ENCODE data around the gene ZBTB47.

Gene ZBTB47

DNA sequence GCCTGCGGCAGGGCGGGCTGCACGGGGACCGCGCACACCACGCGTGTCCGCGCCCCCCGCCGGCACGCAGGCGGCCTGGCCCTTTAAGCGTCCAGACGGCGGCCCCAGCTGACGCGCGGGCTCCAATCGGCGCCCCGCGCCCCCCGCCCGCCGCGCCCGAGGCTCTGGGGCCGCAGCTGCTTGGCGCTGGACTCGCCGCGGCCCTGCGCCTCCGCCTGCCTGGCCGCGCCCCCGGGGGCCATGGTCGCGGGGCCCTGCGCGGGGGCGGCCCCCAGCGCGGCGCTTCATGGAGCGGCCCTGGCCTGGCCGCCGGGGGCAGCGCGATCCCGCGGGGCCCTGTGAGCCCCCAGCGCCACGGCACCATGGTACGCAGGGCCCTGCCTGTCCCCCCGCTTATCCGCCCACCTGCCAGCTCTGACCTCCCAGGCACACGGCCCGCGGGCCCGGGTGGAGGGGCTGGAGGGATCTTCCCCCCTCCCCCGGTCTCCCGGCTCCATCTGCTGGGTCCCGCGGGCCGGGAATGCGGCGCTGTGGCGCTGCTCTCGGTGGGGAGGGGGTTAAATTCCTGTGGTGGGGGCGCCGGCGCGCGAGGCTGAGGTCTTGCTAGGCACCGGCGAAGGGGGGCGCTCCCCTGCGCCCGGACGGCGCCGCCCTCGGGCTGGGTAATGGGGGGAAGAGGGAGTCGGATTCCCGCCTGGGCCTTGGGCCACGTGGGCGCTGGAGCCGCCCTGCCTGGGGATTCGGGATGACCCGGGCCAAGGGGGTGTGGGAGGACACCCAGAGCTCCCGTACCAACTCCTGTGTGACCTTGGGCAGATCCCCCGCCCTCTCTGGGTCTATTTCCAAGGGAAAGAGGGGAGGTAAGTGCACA is 1.1 kb downstream of the ZBTB47 start:
- no peak for DNase-seq

DNA sequence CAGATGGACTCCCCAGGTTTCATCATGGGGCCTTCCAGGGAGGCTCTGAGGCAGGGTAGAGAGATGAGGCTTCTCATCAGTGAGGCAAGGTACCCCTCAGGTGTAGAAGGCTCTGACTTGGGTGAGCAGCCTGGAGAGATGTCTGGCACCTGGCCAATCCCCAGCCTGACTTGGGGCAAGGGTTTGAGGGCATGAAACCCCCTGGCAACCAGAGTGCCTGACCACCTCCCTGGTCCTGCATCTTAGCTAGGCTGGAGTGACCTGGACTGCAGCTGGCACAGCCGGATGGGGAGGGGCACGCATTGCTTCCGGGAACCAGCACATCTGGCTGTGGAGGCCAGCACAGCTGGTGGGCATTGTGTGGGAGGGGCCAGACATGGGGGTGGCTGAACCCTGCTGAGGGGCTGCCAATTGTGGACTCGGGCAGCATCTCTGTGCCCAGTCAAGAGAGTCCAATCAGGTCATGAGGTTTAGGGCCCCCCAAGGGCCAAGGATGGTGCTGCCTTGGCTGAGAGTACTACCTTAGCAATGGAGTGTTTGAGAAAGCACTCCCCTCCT is 1.9 kb downstream of the ZBTB47 start:
- no peak for DNase-seq

DNA sequence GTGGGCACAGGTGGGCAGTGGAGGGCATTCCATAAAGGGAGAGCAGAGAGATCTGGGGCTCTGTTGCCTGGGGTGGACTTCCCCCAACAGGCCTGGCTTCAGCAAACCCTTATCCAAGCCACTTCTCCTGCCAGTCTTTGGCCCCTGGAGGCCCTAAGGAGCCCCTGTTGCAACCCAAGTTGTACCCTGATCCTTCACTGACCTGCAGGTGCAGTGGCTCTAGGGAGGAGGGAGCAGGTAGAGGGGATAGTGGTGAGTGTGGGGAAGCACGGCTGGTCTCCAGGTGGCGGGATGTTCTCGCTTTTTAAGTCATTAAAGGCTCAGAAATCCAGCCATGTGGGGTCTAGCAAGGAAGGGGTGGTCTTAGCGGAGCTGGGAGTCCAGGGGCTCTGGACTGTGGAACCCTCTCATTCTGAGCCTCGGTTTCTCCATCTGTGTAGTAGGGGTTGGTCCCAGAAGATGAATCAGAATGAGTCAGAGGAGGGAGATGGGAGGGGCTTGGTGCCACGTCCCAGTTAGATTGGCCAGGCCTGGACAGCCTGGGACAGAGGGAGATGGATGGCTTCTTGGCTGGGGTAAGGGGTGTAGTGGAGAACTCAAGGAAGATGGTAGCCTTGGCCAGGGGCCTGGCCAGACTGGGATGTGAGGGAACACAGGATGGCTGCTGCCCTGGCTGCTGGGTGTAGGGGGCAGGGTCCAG is 2.6 kb downstream of the ZBTB47 start:
- no peak for DNase-seq

DNA sequence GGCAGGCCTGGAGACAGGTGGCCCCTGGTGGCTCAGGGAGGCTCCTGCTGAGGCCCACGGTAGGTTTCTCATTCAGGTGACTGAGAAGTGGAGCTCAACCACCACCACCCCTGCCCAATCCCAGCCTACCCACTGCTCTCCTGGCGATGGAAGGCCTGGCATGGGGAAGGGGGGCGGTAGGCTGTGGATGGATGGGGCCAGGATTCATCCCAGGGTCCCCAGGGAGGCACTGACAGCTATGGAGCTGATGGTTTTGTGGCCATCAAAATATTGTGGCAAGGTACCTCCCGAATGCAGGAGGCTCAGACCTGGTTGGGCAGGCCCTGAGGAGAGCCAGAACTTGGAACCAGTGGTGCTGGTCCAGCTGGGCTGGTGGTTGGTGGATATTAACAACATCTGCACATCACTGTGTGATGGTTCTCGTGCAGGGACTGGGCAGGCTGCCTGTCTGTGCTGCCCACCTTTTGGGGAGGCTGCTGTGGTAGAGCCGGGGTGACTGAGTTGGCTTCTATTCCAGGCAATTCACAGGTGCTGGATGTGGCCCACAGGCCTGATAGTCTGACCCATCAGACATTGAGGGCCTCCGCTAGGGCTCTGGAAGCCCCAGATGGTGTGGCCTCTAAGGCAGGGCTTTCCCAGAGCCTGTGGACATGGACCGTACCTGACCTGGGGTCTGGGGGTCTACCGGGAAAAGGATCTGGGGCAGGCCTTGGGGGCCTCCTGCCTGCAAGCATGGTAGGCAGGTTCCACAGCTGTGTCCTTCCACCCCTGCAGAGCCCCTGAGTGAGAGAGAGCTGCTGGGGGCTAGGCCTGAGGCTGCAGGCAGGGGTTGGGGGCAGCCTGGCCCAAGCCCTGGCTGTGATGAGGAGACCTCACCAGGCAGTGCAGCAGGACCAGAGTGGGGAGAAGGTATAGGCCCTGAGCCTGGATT is 3.4 kb downstream of the ZBTB47 start:
- DNase-seq = no peak

DNA sequence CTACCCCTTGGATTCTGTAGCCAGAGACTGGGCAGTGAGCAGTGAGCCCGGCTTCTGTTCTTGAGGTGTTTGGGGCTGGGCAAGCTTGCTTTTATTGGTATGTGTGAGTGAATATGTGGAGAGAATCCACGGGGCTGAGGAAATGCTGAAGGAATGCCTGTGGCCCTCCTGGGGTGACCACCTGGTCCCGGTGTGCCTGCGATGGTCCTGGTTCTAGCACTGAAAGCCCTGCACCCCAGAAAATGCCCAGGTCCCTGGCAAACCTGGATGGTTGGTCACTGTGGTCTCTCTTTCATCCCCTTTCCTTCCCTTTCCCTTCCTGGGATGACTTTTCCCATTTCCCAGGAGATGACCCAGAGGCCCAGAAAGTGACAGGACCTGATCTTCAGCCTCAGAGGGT is 4.2 kb downstream of the ZBTB47 start:
- no peak for DNase-seq

DNA sequence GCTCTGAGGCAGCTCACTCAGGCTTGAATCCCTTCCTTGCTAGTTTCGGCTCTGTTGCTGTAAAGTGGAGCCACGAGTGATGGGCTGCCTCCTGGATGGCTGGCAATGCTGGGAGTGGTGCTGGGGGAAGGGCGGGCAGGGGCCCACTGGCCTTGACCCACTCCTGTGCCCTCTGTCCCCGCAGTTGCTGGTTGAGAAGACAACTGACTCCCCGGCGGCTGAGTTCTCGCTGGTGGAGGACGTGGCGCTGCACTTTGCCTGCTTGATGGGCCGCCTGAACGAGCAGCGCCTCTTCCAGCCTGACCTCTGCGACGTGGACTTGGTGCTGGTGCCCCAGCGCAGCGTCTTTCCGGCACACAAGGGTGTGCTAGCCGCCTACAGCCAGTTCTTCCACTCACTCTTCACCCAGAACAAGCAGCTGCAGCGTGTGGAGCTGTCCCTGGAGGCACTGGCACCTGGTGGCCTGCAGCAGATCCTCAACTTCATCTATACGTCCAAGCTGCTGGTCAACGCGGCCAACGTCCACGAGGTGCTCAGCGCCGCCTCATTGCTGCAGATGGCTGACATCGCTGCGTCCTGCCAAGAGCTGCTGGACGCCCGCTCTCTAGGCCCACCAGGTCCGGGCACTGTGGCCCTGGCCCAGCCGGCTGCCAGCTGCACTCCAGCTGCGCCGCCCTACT is 4.7 kb downstream of the ZBTB47 start:
- DNase-seq = no peak

DNA sequence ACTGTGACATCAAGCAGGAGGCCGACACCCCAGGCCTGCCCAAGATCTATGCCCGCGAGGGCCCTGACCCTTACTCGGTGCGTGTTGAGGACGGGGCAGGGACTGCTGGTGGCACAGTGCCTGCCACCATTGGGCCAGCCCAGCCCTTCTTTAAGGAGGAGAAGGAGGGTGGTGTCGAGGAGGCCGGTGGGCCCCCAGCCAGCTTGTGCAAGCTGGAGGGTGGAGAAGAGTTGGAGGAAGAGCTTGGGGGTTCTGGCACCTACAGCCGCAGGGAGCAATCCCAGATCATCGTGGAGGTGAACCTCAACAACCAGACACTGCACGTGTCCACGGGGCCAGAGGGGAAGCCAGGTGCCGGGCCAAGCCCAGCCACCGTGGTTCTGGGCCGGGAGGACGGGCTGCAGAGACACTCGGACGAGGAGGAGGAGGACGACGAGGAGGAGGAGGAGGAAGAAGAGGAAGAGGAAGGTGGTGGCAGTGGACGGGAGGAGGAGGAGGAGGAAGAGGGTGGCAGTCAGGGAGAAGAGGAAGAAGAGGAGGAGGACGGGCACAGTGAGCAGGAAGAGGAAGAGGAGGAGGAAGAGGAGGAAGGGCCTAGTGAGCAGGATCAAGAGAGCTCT is 5.4 kb downstream of the ZBTB47 start:
- no peak for DNase-seq

DNA sequence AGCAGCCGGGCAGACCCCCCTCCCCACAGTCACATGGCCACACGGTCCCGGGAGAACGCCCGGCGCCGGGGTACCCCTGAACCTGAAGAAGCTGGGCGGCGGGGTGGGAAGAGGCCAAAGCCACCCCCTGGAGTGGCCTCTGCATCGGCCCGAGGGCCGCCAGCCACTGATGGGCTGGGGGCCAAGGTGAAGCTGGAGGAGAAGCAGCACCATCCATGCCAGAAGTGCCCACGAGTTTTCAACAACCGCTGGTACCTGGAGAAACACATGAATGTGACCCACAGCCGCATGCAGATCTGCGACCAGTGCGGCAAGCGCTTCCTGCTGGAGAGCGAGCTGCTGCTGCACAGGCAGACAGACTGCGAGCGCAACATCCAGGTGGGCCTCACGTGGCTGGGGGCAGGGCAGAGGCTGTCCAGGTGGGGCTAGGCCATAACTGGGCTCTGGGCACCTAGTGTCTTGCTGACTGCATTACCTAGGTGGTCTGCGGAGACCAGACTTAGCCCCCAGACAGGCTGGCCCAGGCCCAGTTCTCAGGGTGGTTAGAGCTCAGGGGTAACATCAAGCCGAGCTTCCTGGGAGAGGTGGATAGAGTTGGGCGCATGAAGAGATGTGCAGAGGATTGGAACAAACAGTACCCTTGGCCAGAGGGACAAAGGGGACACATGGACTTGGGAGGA is 6.1 kb downstream of the ZBTB47 start:
- DNase-seq = no peak

DNA sequence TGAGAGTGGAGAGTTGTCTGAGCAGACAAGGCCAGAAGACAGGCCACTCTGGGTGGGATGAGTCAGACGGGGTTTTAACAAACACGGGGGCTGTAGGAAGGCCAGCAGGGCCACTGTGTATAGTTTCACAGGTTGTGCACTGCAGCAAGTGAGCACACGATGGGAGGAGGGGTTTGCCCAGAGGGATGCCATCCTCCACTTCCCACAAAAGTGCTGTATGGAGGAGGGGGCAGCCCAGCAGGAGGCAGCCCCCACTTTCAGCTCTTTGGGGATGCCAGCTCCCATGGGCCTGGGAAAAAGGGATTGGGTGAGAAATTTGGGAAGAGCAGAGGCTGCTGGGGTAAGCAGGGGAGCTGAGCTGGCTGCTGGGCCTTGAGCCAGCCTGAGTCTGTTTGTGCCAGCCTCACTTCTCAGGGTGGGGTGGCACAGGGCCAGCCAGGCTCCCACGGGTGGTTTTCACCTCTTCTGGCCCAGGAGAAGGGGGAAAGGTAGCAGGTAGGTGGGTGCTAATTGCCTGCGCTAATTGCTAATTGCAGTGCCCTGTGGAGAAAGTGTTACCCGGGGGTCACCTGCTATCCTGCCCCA is 6.7 kb downstream of the ZBTB47 start:
- no peak for DNase-seq

DNA sequence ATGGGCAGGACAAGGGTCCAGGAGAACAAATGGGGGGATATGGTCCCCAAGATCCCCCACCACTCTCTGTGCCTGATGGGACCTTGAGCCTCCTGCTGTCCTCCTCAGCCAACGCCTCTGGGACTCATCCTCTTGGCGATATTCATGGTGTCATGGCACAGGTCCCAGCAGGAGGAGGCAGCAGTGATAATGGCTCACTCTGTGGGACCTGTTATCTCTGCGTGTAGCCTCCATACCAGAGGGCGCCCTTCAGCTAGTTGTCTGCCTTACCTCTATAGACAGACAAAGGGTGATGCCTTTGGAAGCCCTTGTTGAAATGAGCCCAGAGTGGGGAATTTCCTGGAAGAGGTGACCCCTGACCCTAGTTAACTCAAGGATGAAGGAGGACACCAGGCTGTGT is 7.4 kb downstream of the ZBTB47 start:
- DNase-seq = no peak

DNA sequence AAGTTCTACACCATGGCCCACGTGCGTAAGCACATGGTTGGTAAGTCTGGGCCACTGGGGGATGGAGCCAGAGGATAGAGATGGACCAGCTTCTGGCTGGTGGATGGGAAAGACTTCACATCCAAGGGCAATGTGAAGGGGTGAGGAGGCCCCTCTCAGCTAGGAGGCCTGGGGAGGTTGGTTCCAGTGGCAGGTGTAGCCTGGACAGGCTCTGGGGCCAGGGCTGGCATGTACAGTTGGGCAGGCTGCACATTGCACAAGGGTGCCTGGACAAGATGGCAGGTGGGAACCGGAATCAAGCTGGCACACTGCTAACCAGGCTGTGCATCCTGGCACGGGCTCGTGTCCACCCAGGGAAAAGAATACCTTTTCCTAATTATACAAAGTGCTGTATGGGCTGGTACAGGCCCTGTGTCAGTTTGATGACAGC is 8.1 kb downstream of the ZBTB47 start:
- DNase-seq = no peak

DNA sequence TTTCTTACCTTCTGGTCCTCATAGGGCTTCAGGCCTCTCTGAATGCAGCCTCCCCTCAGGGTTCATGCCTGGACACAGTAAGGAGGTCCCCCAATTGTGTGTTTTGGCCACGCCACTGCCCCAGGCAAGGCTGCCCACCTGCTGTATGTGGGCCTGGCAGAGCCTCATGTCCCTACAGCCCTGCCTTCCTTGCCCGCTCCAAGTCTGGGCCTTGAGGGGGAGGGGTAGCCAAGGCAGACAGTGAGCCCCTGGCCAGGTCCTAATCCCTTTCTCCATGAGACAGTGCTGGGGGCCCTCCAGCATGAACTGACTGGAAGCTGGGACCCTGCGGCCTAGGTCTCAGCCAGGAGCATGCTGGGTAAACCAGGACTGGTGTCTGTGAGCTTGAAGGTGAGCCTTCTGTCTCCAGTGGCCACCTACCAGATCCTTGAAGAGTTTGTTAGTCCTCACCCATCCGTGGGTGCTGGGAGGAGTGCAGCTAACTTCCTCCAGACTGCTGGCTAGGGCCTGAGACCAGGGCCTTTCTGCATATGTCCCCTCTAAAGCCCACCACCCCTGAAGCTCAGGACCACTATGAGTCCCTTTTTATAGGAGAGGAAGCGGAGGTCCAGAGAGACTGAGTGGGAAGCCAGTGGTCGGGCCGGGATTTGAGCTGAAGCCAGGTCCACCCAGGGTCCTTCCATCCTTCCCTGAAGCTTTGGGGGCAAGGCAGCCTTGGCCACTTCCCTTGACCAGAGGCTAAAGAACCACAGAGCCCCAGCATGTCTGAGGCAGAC is 8.7 kb downstream of the ZBTB47 start:
- no peak for DNase-seq

DNA sequence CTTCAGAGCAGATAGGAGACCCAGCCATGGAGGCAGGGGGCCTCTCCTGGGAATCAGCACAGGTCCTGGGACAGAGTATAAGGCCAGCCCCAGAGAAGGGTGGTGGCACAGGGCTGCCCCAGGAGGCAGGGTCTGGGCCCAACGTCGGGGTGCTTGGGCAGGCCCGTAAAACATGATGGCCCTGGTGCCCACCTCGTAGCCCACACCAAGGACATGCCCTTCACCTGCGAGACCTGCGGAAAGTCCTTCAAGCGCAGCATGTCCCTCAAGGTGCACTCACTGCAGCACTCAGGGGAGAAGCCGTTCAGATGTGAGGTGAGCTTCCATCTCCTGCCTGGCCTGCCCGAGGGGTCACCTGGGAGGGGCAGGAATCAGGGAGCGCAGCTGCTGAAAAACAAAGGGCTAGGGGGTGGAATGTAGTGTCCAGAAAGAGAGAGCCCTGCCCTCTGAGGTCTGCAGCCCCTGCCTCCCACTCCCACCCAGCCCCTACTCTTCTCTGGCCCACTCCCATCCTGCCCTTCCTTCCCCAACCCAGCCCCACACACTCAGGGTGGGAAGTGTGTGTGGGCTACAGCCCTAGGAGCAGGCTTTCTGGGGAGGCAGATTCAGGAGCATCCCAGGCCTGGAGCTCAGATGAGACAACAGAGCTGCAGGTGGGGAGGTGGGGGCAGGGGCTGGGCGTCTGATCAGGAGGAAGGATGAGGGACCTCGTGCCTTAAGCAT is 9.5 kb downstream of the ZBTB47 start:
- no peak for DNase-seq

DNA sequence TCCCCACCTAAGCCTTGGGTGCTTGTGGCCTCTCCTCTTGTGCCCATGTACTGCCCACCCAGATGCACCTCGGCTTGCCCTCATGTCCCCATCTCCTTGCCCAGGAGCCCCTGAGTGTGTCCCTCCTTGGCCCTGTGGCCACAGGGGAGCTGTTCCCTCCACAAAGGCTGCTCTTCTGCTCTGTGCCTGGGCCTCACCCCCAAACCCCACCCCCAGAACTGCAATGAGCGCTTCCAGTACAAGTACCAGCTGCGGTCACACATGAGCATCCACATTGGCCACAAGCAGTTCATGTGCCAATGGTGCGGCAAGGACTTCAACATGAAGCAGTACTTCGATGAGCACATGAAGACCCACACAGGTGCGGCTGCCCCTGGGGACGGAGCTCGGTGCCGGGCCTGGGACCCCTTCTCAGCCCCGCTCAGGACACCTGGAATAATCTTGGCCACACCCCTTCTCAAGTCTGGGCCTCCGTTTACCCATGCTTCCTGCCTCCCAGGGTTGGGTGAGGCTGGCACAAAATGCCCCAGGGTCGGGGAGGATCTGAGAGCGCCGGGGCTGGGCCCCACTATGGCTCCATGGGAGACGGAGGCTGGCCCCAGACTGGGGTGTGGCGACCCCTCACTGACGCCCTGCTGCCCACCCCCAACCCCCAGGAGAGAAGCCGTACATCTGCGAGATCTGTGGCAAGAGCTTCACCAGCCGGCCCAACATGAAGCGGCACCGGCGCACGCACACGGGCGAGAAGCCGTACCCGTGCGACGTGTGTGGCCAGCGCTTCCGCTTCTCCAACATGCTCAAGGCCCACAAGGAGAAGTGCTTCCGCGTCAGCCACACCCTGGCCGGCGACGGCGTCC is 10.3 kb downstream of the ZBTB47 start:
- DNase-seq = no peak

DNA sequence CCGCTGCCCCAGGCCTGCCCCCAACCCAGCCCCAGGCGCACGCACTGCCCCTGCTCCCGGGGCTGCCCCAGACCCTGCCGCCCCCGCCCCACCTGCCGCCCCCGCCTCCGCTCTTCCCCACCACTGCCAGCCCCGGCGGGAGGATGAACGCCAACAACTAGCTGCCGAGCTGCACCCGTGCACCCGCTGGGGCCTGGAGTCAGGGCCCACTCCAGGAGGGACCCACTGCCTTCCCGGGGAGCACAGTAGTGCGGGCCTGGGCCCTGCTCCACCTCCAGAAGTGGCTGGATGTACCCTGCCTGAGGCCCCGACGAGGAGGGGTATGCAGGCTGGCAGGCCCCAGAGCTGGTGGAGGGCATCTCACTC is 10.9 kb downstream of the ZBTB47 start:
- no peak for DNase-seq

DNA sequence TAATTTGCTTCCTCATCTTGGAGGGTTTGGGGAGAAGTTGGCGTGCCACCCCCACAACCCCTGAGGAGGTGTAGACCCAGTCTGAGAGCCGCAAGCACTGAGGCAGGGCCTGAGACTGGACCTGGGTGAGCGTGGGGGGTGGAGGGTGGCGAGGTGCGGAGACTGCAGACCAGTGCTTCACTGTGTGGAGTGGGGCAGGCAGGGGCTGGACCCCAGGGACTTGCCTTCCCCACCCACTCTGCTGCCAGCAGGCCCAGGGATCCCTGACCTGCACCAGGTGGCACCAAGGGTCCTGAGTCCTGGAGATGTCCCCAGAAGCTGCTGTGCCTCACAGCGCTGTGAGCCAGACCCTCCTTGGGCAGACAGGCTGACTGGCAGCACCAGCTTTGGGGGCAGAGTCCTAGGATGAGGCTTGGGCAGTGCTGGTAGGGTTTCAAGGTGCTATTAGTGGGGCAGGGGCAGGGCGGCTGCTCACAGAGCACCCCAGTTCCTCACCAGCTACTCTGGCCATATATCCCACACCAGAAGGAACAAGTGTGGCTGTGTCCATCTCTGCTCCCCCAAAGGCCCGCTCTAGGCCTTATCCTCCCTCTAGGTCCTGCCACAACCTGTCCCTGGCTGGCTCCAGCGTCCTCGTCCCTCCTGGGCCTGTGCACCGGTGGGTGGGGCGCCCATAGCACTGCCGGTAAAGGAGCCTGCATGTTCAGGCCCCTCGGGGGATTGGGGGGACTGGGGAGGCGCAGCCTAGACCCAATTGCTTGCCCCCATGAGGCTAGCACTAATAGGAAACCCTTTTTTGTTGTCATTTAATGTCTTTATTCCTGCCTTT is 11.8 kb downstream of the ZBTB47 start:
- no peak for DNase-seq

DNA sequence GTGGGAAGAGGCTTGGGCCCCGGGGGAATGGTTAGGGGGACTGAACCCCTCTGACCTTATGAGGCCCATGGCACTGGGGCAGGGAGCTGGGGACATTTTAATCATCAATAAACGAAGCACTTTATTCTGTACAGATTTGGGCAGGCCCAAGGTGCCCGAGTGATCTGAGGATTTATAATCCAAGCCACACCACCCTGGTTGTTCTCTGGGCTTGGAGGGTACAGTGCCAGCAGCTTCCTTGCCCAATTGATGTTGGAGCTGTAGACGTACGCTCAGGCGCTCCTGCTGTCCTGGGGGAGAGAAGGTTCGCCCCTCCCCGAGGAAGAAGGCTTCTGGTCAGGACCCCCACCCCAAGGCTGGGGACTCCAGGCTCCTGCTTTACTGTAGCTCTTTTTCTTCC is 12.5 kb downstream of the ZBTB47 start:
- no peak for DNase-seq

Measured in DMS 273 treated with DMSO at 0.1 percent for 48 hours (cell line).